H1 (cell line): ENCODE data around the gene TMEM272. TPM values are rescaled to one million over a fixed set of nuclear protein-coding genes. Genes with fewer than 3 reads are reported as not detected.

Experiments
- polyA plus RNA-seq, 7 experiments: library from polyadenylated mRNA; depleted of rRNA in 3 of 7; stranded (reverse) in 5 of 7; unstranded in 2 of 7; fragments of >200 nt in 5 of 7; fragments of 200-250 nt in 2 of 7; gene quantifications; 1 replicate in 5 of 7; 2 replicates in 1 of 7; 4 replicates in 1 of 7; pipeline versions ENCODE4 v1.2.1 to v1.2.3, GENCODE V29; 2011 to 2013; ENCODE audit warnings: missing spikeins in 2 of 7, mixed read lengths in 2 of 7
- total RNA-seq: library from RNA; stranded (reverse); fragmentation: NEBNext Ultra II Directional; extraction: Animal tissue kit (Norgen Biotek cat#: 25700); gene quantifications from 2 replicates; pipeline ENCODE4 v1.2.1, GENCODE V29; 2021
- TF ChIP-seq, protein P1 (sequence below): IDR thresholded peaks from 2 replicates; pipeline ENCODE4 v1.6.1; 2012; ENCODE audit warnings: low read length, inconsistent platforms

TMEM272 gene
- total and polyA plus RNA-seq, 2 of the 8 experiments (the other 6 are each of a cell fraction or from before 2014, with no cell fraction given), result 0.05 TPM; not detected in 1

DNA sequence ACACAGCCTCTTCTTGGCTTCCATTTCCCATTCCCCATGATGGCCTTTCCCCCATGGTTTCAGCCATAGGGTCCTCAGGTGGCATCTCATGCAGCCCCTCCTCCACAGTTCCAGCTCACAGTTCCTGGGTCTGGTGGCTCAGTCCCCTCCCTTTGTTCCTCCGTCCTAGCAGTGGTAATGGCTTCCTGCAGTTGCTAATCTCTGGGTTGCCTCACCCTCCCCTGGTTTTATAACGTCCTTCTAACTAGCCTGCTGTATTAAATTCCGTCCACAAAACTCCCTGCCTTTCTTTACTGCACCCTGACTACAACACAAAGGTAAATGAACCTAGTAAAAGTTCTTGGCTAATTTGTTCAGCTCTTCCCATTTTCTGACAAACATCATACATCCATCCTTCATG is 47.7 kb upstream of the TMEM272 start (continued):
- TF ChIP-seq, protein P1, sequence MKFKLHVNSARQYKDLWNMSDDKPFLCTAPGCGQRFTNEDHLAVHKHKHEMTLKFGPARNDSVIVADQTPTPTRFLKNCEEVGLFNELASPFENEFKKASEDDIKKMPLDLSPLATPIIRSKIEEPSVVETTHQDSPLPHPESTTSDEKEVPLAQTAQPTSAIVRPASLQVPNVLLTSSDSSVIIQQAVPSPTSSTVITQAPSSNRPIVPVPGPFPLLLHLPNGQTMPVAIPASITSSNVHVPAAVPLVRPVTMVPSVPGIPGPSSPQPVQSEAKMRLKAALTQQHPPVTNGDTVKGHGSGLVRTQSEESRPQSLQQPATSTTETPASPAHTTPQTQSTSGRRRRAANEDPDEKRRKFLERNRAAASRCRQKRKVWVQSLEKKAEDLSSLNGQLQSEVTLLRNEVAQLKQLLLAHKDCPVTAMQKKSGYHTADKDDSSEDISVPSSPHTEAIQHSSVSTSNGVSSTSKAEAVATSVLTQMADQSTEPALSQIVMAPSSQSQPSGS, result no peak
- TF ChIP-seq, all 59 proteins: peak for 0
